OCI-LY3 (cell line): ENCODE measurements around the gene COPS3.

ENCODE experiments used
- EZH2phosphoT487 ChIP-seq: fragments of 200-600 bp; shearing (Covaris generic); IDR thresholded peaks from 2 replicates; pipeline ENCODE4 v1.6.1; 2018; ENCODE audit warnings: antibody characterized with exemption, mixed run types, low read depth
- TF ChIP-seq, protein P1 (sequence below): fragments of 200-600, 300-600 bp; sonication (generic); IDR thresholded peaks from 2 replicates; pipeline ENCODE4 v1.5.1; 2014; ENCODE audit warnings: antibody characterized with exemption, low read length, low read depth

DNA sequence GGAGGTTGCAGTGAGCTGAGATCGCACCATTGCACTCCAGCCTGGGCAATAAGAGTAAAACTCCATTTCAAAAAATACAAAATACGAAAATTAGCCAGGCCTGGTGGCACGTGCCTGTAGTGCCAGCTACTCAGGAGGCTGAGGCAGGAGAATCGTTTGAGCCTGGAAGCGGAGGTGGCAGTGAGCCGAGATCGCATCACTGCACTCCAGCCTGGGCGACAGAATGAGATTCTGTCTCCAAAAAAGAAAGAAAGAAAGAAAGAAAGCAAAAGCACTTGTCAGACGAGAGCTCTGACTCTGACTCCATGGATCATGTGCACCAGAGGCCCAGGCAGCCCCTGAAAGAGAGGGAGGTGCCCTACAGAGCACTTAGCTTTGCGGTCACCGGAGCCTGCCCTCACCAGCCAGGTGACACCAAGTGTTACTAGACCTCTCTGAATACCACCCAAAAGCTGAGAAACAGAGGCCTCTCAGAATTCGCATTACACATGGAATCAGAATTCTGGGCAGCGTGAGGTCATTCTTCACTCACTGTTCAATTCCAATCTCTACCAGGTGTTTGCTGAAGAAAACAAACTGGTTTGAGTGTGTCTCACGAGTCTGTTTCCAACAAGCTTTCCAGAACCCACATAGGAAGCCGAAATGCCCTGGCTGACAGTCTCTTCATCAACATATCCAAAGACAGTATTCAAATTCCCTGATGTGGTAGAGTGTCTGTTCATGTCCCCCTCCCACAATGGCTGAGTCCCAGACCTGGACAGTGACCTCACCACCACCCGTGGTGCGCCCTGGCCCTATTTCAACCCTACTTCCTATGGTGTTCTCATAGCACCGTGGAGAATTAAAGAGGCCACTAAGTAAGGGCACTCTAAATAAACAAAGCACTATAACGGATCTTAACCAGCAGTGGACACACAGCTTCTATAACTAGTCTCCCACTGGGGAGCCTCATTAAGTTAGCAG lies 45.6 kb downstream of the COPS3 start:
- TF ChIP-seq, protein P1, sequence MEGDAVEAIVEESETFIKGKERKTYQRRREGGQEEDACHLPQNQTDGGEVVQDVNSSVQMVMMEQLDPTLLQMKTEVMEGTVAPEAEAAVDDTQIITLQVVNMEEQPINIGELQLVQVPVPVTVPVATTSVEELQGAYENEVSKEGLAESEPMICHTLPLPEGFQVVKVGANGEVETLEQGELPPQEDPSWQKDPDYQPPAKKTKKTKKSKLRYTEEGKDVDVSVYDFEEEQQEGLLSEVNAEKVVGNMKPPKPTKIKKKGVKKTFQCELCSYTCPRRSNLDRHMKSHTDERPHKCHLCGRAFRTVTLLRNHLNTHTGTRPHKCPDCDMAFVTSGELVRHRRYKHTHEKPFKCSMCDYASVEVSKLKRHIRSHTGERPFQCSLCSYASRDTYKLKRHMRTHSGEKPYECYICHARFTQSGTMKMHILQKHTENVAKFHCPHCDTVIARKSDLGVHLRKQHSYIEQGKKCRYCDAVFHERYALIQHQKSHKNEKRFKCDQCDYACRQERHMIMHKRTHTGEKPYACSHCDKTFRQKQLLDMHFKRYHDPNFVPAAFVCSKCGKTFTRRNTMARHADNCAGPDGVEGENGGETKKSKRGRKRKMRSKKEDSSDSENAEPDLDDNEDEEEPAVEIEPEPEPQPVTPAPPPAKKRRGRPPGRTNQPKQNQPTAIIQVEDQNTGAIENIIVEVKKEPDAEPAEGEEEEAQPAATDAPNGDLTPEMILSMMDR = no peak
- no peak for TF ChIP-seq EZH2phosphoT487
